GM04504 (cell line): ENCODE results near the gene NDUFAF8.

ENCODE experiments used
- DNase-seq: peaks from one replicate; pipeline ENCODE4 v3.0.0-alpha.2; 2012; ENCODE audit warnings: low read depth

The NDUFAF8 gene

DNA sequence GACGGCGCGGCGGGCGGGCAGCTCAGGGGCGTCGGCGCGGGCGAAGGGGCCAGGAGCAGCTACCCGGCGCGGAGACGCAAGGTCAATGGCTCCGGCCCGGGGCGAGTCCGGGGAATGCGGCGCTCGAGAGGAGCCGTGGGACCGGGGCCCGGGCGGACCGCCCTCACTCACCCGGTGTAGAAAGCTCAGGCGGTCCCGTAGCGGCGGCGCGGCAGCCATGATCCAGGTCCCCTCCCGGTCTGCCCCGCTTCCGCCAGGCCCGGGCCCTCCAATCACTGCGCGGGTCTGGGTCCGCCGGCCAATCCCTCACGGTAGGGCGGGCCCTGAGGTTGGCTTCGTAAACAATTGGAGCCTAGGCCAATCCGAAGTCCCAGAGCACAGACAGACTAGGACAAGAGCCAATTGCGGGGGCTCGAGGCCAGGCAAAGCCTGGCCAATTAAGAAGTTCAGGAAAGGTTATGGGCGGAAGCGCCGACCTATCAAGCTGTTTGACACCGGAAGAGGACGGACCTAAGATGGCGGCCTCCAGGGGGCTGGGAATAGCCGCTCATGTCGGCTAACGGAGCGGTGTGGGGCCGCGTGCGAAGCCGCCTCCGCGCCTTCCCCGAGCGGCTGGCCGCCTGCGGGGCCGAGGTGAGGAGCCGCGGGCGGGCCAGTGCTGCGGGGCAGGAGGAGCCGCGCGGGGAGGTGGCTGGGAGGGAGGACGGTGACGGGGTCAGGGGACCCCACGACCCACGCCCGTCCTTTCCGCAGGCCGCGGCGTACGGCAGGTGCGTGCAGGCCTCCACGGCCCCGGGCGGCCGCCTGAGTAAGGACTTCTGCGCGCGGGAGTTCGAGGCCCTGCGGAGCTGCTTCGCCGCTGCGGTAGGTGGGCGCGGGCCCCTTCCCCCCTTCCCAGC lies at the start of gene NDUFAF8, which contains the start of gene TEPSIN:
NDUFAF8 (plus strand) TSS at position 504 of the 899 bp plus-strand sequence; CDS start at position 550, 46 bp downstream.
TEPSIN (minus strand) TSS at position 241 of the 899 bp plus-strand sequence; CDS start at position 219, 22 bp downstream.
- DNase-seq = peak; percentile 100

DNA sequence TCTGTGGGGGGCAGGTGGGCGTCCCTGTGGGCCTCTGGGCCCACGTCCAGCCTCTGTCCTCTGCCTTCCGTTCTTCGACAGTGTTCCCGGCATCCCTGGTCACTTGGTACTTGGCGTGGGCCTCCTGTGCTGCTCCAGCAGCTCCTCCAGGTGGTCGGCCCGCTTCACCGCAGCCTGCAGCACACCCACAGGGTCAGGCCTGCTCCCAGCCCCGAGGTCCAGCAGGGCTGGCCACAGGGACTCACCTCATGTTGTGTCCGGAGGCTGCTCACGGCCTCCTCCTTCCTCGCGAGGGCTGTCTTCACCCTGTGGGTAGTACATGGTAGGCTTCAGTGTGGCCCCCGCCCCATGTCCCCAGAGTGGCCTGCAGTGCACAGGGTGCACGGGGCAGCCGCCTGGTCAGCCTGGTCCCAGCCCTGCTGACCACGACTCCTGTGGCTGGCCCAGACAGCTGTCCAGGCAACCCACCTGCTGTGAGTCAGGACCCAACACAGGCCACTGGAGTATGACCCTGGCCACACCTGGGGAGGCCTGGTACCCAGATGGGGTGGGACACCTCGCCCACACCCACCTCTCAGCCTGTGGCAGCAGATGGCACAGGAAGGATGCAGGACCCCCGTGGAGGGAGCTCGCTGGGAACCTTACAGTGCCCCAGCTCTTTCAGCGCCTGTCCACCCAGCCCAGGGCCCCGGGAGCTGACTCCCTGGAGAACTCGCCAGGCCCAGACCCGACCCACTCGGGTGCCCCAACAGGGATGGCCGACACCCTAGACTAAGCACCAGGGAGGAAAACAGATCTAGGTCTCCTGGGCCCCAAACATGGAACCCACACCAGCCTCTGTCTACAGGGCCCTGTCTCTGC lies 49.2 kb upstream of the NDUFAF8 start:
- no peak for DNase-seq

DNA sequence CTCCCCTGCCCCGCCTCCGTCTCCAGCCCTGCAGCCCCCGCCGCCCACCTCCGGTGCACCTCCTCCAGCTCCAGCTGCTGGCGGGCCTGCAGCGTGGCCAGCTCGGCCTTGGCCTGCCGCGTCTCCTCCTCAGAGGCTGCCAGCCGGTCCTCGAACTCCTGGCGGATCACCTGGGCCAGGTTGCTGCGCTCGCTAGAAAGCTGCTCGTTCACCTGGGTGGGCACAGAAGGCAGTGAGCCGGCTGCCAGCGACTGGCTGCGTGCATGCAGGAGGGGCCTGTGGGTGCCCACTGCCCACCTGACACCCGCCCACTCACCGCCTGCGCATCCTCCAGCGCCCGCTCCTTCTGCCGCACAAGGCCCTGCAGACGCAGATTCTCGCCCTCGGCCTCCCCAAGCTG lies 48.5 kb upstream of the NDUFAF8 start:
- DNase-seq = no peak

DNA sequence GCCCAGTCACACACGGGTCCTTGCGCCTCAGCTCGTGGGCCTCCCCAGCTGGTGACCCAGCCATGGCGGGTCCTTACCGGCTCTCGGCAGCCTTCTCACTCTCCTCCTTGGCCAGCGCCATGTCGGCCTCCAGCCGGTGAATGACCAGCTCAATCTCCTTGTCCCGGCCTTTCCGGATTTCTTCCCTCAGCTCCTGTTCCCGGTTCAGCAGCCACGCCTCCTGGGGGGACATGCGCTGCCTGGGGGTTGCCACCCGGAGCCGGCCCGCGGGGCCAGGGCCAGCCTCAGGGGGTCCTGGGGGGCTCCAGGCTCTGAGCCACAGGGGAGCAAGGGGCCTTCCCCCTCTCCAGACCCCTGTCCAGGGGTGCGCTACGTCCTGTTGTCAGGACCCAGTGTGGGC lies 48.0 kb upstream of the NDUFAF8 start:
- no peak for DNase-seq

DNA sequence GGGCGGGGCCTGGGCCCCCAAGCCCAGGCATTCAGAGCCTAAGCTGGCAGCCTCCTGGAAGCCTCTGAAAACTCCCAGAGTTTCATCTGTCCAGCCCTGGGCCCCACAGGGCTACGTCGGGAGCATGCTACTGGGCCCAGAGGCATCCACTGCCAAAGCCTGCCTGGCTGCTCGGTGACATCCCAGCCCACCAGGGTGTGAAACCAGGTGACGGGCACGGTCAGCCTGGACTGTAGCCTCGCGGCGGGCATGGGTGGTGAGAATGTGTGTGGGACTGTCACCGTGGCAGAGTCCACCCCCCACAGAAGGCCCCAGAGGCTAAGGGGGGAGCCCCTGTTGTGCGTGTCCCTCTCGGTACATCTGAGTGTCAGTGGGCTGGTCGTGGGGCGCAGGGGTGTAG lies 47.5 kb upstream of the NDUFAF8 start:
- no peak for DNase-seq

GRCh38 chr17:81192386-81193050 lies 46.6 kb upstream of the NDUFAF8 start:
- DNase-seq = no peak

GRCh38 chr17:81193051-81193410 lies 46.1 kb upstream of the NDUFAF8 start:
- no peak for DNase-seq

DNA sequence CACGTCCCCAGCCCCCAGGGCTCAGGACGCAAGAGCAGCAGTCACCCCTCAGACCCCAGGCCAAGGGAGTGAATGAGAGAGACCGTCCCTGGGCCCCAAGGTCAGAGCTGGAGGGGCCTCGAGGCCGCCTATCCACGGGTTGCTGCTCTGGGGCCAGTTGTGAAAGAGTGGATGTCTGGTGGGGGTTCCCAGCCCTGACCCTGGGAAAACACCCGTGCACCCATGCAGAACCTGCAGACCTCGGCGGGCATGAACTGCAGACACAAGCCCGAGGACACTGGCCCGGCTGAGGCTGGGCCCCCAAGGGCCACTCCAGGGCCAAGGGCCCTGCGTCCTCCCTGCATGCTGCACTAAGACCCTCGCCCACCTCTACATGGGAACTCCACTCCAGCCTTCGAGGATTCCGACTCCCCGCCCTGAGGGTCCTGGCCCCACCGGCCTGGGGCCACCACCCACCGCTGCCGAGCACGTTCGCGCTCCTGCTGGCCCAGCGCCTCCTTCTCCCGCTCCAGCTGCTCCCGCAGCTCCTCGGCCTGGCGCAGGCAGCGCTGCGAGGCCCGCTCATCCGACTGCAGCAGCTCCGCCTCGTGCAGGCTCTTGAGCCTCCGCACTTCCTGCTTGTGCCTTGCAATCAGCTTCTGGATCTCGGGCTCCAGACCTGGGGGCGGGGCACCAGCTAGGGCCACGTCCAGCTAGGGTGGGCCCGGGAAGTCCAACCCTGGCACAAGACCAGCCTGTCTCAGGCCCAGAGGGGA lies 45.5 kb upstream of the NDUFAF8 start:
- DNase-seq = no peak

DNA sequence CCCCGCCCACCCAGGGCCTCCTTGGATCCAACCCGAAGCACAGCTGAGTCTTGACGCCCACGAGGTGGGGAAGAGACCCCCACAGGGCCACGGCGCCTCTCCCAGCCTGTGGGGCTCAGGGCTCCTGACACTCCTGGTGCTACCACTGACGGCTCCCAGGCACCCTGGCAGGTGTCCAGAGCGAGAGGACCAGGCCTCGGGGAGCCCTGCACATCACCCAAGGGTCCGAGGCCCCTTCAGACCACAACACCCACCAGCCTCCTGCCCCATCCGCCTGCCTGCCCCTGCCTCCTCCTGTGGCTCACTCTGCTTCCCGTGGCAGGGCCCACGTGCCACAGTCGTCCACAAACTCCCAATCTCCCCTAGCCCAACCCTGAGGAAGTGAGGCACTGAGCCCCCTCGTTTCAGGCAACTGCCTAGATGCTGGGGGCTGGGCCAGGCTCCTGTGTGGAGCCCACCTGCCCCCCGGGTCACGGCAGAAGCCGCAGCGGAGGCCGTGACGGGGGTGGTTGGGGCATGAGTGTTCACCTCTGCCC lies 44.8 kb upstream of the NDUFAF8 start:
- no peak for DNase-seq

DNA sequence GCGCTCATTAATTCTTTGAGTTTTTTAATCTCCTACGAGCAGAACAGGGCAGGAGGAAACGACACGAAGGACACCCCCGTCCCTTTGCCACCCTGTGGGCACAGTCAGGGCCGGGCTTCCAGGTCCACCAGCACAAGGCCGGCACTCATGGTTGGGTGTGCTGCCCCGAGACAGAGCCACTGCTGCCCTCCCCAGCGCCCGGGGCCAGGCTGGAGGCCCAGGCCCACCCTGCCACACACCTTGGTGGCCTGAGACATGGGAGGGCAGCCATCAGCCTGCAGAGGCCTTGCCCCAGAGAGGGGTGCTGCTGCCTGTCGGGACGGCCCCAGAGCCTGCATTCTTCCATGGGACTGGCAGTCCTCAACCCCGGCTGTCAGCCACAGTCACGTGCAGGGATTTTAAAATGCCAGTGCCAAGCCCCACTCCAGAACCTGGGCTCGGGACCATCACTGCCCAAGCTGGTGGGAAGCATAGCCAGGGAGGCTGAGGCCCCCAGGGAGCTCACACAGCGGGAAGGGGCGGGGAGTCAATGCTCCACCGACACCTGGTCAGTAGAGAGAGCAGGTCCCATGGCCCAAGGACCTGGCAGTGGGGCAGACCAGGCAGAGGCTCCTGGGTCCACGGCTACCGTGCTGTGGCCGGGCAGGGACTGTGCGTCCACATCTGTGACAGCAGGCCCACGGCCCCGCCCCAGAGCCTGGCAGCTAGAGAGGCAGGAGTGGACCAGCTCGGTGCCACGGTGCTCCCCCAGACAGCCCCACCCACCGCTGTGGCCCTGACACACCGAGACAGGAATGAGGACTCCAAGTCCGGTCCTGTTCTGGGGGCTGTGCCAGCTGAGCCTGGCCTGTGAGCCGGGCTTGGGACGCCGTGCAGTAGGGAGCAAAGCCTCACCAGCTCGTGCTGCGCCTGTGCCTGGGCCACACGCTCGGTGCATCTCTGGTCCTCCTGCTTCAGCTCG lies 43.9 kb upstream of the NDUFAF8 start:
- DNase-seq = no peak

DNA sequence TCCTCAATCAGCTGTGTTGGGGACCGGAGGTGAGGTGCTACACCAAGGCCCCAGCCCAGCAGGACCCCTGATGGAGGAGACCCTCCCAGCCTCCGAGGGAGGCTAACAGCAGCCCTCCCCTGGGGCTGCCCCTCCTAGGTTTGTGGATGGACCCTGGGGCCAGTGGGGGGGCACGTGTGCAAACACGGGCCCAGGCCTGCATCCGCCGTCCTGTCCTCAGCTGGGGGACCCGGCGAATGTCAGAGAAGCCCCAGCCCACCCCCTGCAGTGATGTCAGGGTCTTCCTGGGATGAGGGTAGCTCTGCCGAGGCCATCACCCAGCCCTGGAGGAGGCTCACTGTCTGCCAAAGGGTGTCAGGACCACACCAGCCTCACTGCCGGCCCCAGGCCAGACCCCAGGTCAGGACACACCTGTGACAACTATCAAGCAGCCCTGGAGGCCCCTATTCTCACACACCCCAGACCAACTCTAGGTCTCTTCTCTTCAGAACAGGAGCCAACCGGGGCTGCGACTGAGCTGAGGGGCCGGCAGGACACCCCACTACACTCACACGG lies 43.1 kb upstream of the NDUFAF8 start:
- DNase-seq = no peak

GRCh38 chr17:81196505-81197408 lies 42.4 kb upstream of the NDUFAF8 start:
- DNase-seq = no peak

GRCh38 chr17:81197409-81197795 lies 41.7 kb upstream of the NDUFAF8 start:
- no peak for DNase-seq

- no peak for DNase-seq
These were observed 41.2 kb upstream of the NDUFAF8 start for GRCh38 chr17:81197831-81198490.

DNA sequence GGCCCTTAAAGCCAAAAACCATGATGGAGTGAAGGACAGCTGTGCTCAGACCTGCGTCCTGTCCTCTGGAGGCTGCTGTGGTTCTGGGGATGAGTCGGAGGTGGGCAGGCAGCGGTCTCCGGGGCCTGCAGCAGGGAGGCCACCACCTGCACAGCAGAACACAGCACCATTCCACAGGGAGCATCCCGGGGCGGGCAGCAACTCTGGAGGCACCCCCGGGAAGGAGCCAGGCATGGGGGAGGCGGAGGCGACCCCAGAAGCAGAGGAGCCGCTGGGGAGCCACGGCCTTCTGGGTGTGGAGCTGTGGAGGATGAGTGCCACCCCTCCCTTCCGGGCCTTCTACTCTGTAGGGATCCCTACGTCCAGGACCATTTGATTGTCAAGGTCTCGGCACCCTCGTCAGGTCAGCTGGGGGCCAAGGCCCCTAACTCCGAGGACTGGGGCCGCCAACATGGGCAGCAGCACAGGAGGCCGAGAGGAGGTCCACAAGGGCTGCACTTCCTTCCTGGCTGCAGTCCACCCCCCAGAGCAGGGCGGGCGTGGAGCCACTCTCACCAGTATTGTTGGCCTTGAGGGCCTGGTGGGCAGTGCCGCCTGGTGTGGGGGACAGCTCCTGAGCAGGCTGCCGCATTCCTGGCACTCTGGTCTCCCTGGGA lies 40.2 kb upstream of the NDUFAF8 start:
- DNase-seq = no peak

- no peak for DNase-seq
These were observed 39.7 kb upstream of the NDUFAF8 start for GRCh38 chr17:81199482-81199830.

DNA sequence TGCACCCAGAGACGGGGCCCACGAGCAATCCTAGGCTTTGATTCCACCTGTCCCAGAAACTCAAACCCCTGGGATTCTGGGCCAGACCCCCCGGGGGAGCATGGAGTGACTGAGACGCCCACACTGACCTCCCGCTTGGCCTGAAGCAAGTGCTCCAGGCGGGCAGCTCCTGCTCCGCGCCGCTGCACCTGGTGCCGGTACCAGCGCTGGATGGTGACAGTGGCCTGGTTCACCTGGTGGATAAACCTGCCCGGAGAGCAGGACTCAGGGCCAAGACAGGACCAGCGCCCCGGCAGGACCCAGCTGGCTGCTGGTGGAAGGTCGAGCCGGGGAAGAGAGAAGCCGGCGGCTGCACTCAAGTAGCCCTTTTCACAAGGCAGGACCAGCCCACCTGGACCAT lies 38.9 kb upstream of the NDUFAF8 start:
- DNase-seq = no peak
